ENCODE measurements around the gene WDPCP.
"Not testable (repeated sequence)": the region's sequence is repeated elsewhere in the genome, so short reads cannot be mapped to it uniquely, and the experiment has no call there.

The WDPCP gene

GRCh38 chr2:63544017-63544627 is 44.2 kb downstream of the WDPCP start:
- no peak for DNase-seq (ENCODE audit: low read depth in 2 of 2)

GRCh38 chr2:63539416-63540162 is 48.7 kb downstream of the WDPCP start:
- DNase-seq (ENCODE audit: low read depth in 2 of 2): no peak

- no peak for DNase-seq (ENCODE audit: low read depth in 2 of 2)
Observed at GRCh38 chr2:63538390-63538789, 49.9 kb downstream of the WDPCP start.

DNA sequence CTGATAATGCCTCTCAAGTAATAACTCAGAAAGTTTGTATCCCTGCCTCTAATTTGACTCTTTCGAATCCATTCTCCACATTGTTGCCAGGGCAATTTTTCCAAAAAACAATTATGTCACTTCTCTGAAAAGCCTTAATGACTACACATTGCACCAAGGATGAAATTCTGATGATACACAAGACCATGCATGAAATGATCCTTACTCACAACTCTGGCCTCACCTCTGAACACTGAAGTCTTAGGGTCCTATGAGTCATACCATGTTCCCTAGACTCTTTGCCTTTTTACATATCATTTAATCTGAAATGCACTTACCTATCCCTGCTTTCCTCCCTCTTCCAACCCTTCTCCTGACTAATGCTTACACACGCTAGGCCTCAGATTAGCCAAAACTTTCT is 51.0 kb downstream of the WDPCP start:
- no peak for DNase-seq (ENCODE audit: low read depth in 2 of 2)

DNA sequence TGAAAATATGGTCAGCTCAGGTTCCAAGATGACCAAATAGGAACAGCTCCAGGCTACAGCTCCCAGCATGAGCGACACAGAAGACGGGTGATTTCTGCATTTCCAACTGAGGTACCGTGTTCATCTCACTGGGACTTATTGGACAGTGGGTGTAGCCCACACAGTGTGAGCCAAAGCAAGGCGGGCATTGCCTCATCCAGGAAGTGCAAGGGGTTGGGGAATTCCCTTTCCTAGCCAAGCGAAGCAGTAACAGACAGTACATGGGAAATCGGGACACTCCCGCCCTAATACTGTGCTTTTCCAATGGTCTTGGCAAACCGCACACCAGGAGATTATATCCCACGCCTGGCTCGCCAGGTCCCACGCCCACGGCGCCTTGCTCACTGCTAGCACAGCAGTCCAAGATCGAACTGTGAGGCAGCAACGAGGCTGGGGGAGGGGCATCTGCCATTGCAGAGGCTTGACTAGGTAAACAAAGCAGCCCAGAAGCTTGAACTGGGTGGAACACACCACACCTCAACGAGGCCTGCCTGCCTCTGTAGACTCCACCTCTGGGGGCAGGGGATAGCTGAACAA is 57.5 kb downstream of the WDPCP start:
- no peak for DNase-seq (ENCODE audit: low read depth in 2 of 2)

DNA sequence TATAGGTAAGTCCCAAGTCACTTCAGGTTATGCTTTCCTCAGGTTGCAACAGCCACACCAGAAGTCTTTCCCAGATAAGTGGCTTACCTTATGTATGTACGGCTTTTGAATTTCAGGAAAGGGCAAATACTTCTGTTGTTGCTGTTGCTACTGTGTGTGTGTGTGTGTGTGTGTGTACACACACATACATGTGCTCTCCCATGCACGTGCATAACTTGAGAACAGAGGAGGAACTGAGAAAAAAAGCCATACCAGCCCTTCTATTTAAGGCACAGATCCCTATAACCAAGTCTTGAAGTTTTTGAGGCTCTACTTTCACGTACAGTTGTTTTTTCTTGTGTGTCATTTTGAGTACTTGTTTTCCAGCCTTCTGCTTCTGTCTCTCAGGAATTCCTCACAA is 62.4 kb downstream of the WDPCP start:
- DNase-seq (ENCODE audit: low read depth in 2 of 2): no peak

- DNase-seq (ENCODE audit: low read depth in 2 of 2): no peak
Observed at GRCh38 chr2:63522950-63523349, 65.3 kb downstream of the WDPCP start.

DNA sequence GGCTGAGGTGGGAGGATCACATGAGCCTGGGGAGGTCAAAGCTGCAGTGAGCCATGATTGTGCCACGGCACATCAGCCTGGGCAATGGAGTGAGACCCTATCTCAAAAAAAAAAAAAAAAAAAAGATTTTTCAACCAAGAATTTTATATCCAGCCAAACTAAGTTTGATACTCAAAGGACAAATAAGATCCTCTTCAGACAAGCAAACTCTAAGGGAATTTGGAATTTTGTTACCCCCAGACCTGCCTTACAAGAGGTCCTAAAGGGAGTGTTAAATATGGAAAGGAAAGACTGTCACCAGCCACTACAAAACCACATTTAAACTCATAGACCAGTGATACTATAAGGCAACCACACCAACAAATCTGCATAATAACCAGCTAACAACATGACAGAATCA is 67.5 kb downstream of the WDPCP start:
- DNase-seq (ENCODE audit: low read depth in 2 of 2): no peak

GRCh38 chr2:63514781-63515180 is 73.5 kb downstream of the WDPCP start:
- no peak for DNase-seq (ENCODE audit: low read depth in 2 of 2)

DNA sequence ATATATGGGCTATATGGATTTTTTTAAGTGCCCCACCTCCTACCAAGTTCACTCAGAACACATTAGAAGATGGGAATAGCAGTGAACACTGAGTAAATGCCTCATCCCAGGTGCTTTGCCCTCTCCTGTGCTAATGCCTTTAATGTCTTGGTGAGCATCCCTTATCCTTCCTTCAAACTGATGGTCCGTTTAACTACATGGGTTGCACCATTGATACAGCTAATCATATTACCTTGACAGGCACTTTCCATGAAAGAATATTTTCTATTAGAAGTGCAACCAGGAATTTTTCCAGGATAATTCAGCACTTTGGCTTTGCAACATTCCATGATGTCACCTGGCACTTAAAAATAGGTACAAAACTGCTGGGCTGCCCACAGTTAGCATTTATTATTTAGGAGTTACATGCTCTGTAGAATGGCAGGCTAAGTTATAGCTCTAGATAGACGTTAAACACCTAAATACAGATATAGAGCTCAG is 74.0 kb downstream of the WDPCP start:
- no peak for DNase-seq (ENCODE audit: low read depth in 2 of 2)

GRCh38 chr2:63506320-63506719 is 82.0 kb downstream of the WDPCP start:
- no peak for DNase-seq (ENCODE audit: low read depth in 2 of 2)

DNA sequence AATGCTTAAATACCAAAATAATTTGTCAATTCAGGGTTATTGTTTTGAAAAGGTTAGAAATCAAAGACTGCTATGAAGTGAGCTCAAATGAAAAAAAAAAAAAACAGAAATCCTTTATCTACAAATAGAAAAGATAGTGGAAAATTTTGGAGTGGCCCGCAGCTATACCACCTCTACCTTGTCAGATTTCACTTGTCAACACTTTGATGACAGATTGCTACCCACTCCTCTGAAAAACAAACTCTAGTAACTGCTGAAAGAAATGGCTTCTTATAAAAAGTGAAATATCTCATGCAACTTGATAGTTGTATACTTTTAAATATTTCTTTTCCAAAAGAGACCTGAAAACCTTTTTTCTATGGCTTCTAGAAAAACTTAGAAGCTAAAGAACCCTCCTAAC is 84.5 kb downstream of the WDPCP start:
- no peak for DNase-seq (ENCODE audit: low read depth in 2 of 2)

GRCh38 chr2:63500398-63500797 is 87.9 kb downstream of the WDPCP start:
- DNase-seq (ENCODE audit: low read depth in 2 of 2): no peak

- DNase-seq (ENCODE audit: low read depth in 2 of 2): no peak
Observed at GRCh38 chr2:63497576-63497975, 90.7 kb downstream of the WDPCP start.

- no peak for DNase-seq (ENCODE audit: low read depth in 2 of 2)
Observed at GRCh38 chr2:63494968-63495367, 93.3 kb downstream of the WDPCP start.

GRCh38 chr2:63494100-63494499 is 94.2 kb downstream of the WDPCP start:
- no peak for DNase-seq (ENCODE audit: low read depth in 2 of 2)

GRCh38 chr2:63488118-63488713 is 100.1 kb downstream of the WDPCP start:
- no peak for DNase-seq (ENCODE audit: low read depth in 2 of 2)

DNA sequence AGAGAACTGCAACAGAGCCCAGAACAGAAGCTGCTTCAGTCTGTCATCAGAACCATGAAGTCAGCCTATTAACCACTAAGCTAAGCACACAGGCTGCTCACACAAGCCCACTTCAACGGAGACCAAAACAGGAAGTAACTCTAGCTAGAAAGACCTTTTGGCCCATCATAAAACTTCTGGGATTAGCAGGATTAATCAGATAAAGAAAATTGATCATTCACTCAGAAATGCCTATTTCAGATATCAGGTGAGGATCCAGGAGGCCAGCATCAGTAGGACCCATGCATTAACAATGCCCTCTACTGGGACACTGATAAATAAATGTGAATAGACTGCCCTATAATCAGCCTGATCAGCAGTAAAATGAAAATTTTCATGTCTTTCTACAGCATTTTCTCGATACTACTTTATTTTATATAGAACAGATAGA is 101.4 kb downstream of the WDPCP start:
- no peak for DNase-seq (ENCODE audit: low read depth in 2 of 2)

DNA sequence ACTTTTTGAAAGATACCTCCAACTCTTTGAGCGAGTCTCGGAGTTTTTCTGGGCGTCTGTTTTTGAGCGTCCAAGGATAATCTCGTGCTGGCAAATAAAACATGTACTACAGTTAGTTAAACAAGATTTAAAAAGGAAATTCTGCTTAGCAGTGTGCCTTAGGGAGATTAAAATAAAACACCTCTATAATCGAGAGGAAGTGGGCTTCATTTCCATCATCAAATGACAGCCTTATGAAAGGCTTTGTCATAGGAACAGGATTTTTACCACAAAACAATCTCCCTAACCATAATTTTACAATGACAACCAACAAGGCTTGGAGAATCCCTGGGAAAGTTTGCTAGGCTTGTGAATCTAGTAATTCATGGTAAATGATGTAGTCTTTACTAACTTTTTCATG is 103.4 kb downstream of the WDPCP start:
- no peak for DNase-seq (ENCODE audit: low read depth in 2 of 2)

- DNase-seq (ENCODE audit: low read depth in 2 of 2): no peak
Observed at GRCh38 chr2:63484481-63484880, 103.8 kb downstream of the WDPCP start.

DNA sequence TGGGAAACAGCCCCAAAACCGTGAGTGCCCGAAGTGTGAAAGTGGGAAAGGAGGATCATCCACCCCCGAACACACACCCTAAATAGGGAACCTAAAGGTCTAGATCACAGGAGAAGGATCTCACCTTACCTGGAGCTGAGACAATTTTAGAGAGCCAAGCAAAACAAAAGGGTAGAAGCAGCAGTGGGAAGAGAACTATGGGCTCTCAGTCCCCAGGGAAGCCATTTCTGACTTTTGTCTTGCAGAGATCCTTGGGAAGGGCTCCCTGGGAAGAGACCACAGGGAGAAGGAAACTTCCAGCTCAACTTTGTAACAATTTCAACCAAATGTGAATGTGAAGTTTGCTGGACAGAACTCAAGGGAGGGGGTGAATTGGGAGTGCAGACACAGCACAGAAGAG is 110.6 kb downstream of the WDPCP start:
- DNase-seq (ENCODE audit: low read depth in 2 of 2): no peak

DNA sequence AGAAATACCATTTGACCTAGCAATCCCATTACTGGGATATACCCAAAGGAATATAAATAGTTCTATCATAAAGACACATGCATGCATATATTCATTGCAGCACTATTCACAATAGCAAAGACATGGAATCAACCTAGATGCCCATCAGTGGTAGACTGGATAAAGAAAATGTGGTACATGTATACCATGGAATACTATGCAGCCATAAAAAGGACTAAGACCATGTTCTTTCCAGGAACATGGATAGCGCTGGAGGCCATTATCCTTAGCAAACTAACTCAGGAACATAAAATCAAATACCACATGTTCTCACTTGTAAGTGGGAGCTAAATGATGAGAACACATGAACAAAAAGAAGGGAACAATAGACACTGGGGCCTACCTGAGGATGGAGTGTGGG is 119.0 kb downstream of the WDPCP start:
- not testable (repeated sequence) for DNase-seq (ENCODE audit: low read depth in 2 of 2)

DNA sequence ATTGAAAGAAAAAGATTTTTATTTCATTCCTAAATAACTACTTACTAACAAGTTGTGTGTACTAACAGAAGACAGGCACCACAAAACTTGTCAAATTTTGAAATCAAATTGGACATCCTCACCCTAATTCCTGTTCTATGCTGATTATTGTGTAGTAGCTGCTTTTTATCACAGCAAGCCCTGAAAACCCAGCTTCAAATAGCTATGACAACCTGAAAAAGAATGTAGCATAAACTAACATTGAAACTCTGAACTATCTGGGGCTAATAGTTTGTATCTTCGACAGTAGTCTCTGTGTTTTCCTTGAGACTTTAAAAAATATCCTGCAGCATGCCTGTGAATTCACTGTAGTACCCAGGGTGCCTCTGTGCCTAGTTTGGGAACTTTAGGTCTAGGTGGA is 122.6 kb downstream of the WDPCP start:
- DNase-seq (ENCODE audit: low read depth in 2 of 2): no peak

Data from stimulated activated CD4-positive, alpha-beta T cell treated with anti-CD3 and anti-CD28 coated beads, Interleukin-1b, Interleukin-23, amount 100 ng/mL, for 1 hour (primary cell).